HCT116 (cell line): Measurements from ENCODE around the gene IFIT5. TPM values are rescaled to one million over a fixed set of nuclear protein-coding genes. Genes with fewer than 3 reads are reported as not detected.

Experiments used
- ATAC-seq: fragments of 200-7000 bp; cut with Tn5 transposase; 2 replicates; pipeline ENCODE4 v1.9.1; 2020; ENCODE audit warnings: mild to moderate bottlenecking, moderate library complexity
- BruUV-seq: library from RNA; stranded (reverse); fragments of 400-500 nt; replicated peaks from 2 replicates; lab custom pipeline; 2021; lab: Mats Ljungman, UMichigan
- CTCF ChIA-PET: fragments of 300-600 bp; sonication (Branson Sonifier 250); formaldehyde crosslinking; loops from one replicate; lab custom pipeline; 2021; ENCODE audit warnings: antibody characterized with exemption; lab: Charles Lee
- POLR2A ChIA-PET: fragments of 300-600, 350-600 bp; sonication (Branson Sonifier 250); formaldehyde crosslinking; loops from one replicate; lab custom pipeline; 2021; ENCODE audit warnings: antibody characterized with exemption; lab: Charles Lee
- RAD21 ChIA-PET, 2 experiments: fragments of 300-600 bp; sonication (Branson Sonifier 250); formaldehyde crosslinking; loops; one replicate each; lab custom pipeline; 2023; ENCODE audit warnings: low total read pairs in 2 of 2; ENCODE audit not compliant: uncharacterized antibody in 2 of 2, unreplicated experiment in 2 of 2, low non-redundant PET in 1 of 2; lab: Charles Lee
- DNase-seq: peaks from one replicate; pipeline ENCODE4 v3.0.0-alpha.2; 2010; ENCODE audit warnings: low read depth, low spot score
- H2AFZ ChIP-seq: fragments of 200-600 bp; shearing (Covaris generic), sonication (generic); 2 replicates; pipeline ENCODE4 v1.6.1; 2017; ENCODE audit warnings: low read depth, mixed run types, mixed read lengths, antibody characterized with exemption, low read length; ENCODE audit not compliant: poor library complexity, severe bottlenecking
- H3K27ac ChIP-seq: 2 replicates; pipeline ENCODE4 v1.5.1; 2012; ENCODE audit warnings: low read depth, low read length
- H3K27me3 ChIP-seq: fragments of 200-600 bp; sonication (generic); 2 replicates; pipeline ENCODE4 v1.6.1; 2016; ENCODE audit warnings: mixed run types, low read length, mixed read lengths; ENCODE audit not compliant: insufficient read depth
- H3K36me3 ChIP-seq, 2 experiments: fragments of 200-500 bp in 1 of 2; fragments of 200-600 bp in 1 of 2; sonication (Bioruptor generic) in 1 of 2; sonication (generic) in 1 of 2; 2 replicates each; pipeline versions ENCODE4 v1.5.1 to v1.6.1; 2014 to 2016; ENCODE audit warnings: low read length in 2 of 2, inconsistent platforms in 1 of 2, mixed read lengths in 1 of 2, mixed run types in 1 of 2; ENCODE audit not compliant: insufficient read depth in 2 of 2, control insufficient read depth in 1 of 2
- H3K4me1 ChIP-seq, 2 experiments: fragments of 200-600 bp in 1 of 2; sonication (generic) in 1 of 2; 2 replicates each; pipeline versions ENCODE4 v1.5.1 to v1.6.1; 2012 to 2017; ENCODE audit warnings: low read length in 2 of 2, inconsistent platforms in 1 of 2, mild to moderate bottlenecking in 1 of 2, mixed read lengths in 1 of 2, mixed run types in 1 of 2, moderate library complexity in 1 of 2; ENCODE audit not compliant: insufficient read depth in 2 of 2, control insufficient read depth in 1 of 2
- H3K4me2 ChIP-seq: fragments of 200-600 bp; sonication (generic); 2 replicates; pipeline ENCODE4 v1.6.1; 2017; ENCODE audit warnings: mixed run types, low read length, mixed read lengths
- H3K4me3 ChIP-seq, 2 experiments: fragments of 200-600 bp in 1 of 2; sonication (generic) in 1 of 2; replicated peaks in 1 of 2; 2 replicates each; pipeline ENCODE4 v1.5.1; 2011 to 2016; ENCODE audit warnings: low read length in 2 of 2, control low read depth in 1 of 2, low read depth in 1 of 2, mild to moderate bottlenecking in 1 of 2, mixed read lengths in 1 of 2, mixed run types in 1 of 2
- H3K79me2 ChIP-seq: fragments of 200-600 bp; sonication (generic); 2 replicates; pipeline ENCODE4 v1.6.1; 2017; ENCODE audit warnings: mild to moderate bottlenecking, mixed run types, low read length, moderate library complexity, mixed read lengths; ENCODE audit not compliant: insufficient read depth
- H3K9ac ChIP-seq: fragments of 200-600 bp; sonication (generic); 2 replicates; pipeline ENCODE4 v1.6.1; 2016; ENCODE audit warnings: low read length, mixed read lengths
- H3K9me2 ChIP-seq: fragments of 200-600 bp; sonication (generic), shearing (Covaris generic); 2 replicates; pipeline ENCODE4 v1.6.1; 2017; ENCODE audit warnings: mixed run types, mild to moderate bottlenecking, moderate library complexity; ENCODE audit not compliant: insufficient read depth
- H3K9me3 ChIP-seq, 2 experiments: fragments of 200-500 bp in 1 of 2; fragments of 200-600 bp in 1 of 2; sonication (Bioruptor generic) in 1 of 2; sonication (generic) in 1 of 2; 2 replicates each; pipeline ENCODE4 v1.6.1; 2014 to 2017; ENCODE audit warnings: low read length in 2 of 2, mixed read lengths in 2 of 2, inconsistent platforms in 1 of 2, low read depth in 1 of 2, mild to moderate bottlenecking in 1 of 2, mixed run types in 1 of 2, moderate library complexity in 1 of 2; ENCODE audit not compliant: control insufficient read depth in 1 of 2, insufficient read depth in 1 of 2
- H4K20me1 ChIP-seq: fragments of 200-600 bp; sonication (generic), shearing (Covaris generic); 2 replicates; pipeline ENCODE4 v1.6.1; 2017; ENCODE audit warnings: mixed run types, mild to moderate bottlenecking, moderate library complexity; ENCODE audit not compliant: insufficient read depth
- CBX3 ChIP-seq: IDR thresholded peaks from 2 replicates; pipeline ENCODE4 v1.6.1; 2012; ENCODE audit warnings: low read depth
- CEBPB ChIP-seq: IDR thresholded peaks from 2 replicates; pipeline ENCODE4 v1.6.1; 2012; ENCODE audit warnings: low read depth
- CTCF ChIP-seq, 3 experiments: fragments of 200-600 bp in 1 of 3; sonication (generic) in 1 of 3; IDR thresholded peaks in 2 of 3; conservative IDR thresholded peaks in 1 of 3; 2 replicates each; pipeline ENCODE4 v1.5.1; 2012 to 2017; ENCODE audit warnings: low read depth in 2 of 3, low read length in 2 of 3, antibody characterized with exemption in 1 of 3, borderline replicate concordance in 1 of 3, control low read depth in 1 of 3, mild to moderate bottlenecking in 1 of 3, mixed read lengths in 1 of 3, mixed run types in 1 of 3, moderate library complexity in 1 of 3; ENCODE audit not compliant: insufficient read depth in 1 of 3
- EGR1 ChIP-seq: IDR thresholded peaks from 2 replicates; pipeline ENCODE4 v1.6.1; 2012; ENCODE audit warnings: low read depth
- ELF1 ChIP-seq: IDR thresholded peaks from 2 replicates; pipeline ENCODE4 v1.6.1; 2012; ENCODE audit warnings: low read depth, borderline replicate concordance
- EZH2phosphoT487 ChIP-seq: fragments of 200-600 bp; IDR thresholded peaks from 2 replicates; pipeline ENCODE4 v1.6.1; 2018; ENCODE audit warnings: antibody characterized with exemption, borderline replicate concordance
- FOSL1 ChIP-seq: IDR thresholded peaks from 2 replicates; pipeline ENCODE4 v1.6.1; 2012; ENCODE audit warnings: low read depth
- JUND ChIP-seq: IDR thresholded peaks from 2 replicates; pipeline ENCODE4 v1.6.1; 2012
- MAX ChIP-seq: IDR thresholded peaks from 2 replicates; pipeline ENCODE4 v1.6.1; 2012
- POLR2A ChIP-seq: IDR thresholded peaks from 2 replicates; pipeline ENCODE4 v1.7.0; 2011; ENCODE audit warnings: borderline replicate concordance; ENCODE audit not compliant: insufficient read depth, insufficient read length; ENCODE audit errors: extremely low read depth
- RAD21 ChIP-seq: IDR thresholded peaks from 2 replicates; pipeline ENCODE4 v1.6.1; 2012; ENCODE audit warnings: low read depth, mild to moderate bottlenecking
- SP1 ChIP-seq: IDR thresholded peaks from 2 replicates; pipeline ENCODE4 v1.6.1; 2012; ENCODE audit warnings: low read depth
- SRF ChIP-seq: IDR thresholded peaks from 2 replicates; pipeline ENCODE4 v1.6.1; 2012; ENCODE audit warnings: low read depth
- TCF7L2 ChIP-seq: IDR thresholded peaks from 2 replicates; pipeline ENCODE4 v1.7.0; 2011; ENCODE audit warnings: borderline replicate concordance, inconsistent platforms; ENCODE audit not compliant: insufficient read depth, insufficient read length; ENCODE audit errors: extremely low read depth
- intact Hi-C: fragments of 100-400 bp; cut with micrococcal nuclease; formaldehyde crosslinking; loops from 2 replicates; pipeline ENCODE4 v1.10.0; 2022
- total RNA-seq: library from RNA; stranded (reverse); gene quantifications from one replicate; pipeline ENCODE4 v1.2.1, GENCODE V29; 2021; ENCODE audit not compliant: unreplicated experiment

IFIT5 gene
- total RNA-seq, 1 experiment from 2014 or later: 11.1 TPM

- no peaks in the 10 kb centered on the region for H3K27me3 ChIP-seq
- POLR2A ChIA-PET: no interaction called here
- DNase-seq (no peak), ATAC-seq (no peak)
- RAD21 ChIA-PET: no interaction called here
- no peak overlapping the region for H3K27ac ChIP-seq
- H3K9me3 ChIP-seq: no peaks in the 10 kb centered on the region
- H3K4me3 ChIP-seq: no peak overlapping the region
- no peak overlapping the region for H3K9ac ChIP-seq
- CTCF ChIA-PET: no interaction called here
- no peaks in the 10 kb centered on the region for H3K4me1 ChIP-seq
- H4K20me1 ChIP-seq: no peaks in the 10 kb centered on the region
- H3K79me2 ChIP-seq: no peaks in the 10 kb centered on the region
- no peaks in the 10 kb centered on the region for H3K36me3 ChIP-seq
- no peaks in the 10 kb centered on the region for H3K9me2 ChIP-seq
- no peak overlapping the region for H3K4me2 ChIP-seq
- no peak for TF ChIP-seq MAX
- TF ChIP-seq ELF1: no peak
- TF ChIP-seq JUND: no peak
- TF ChIP-seq SRF: no peak
- no peak for TF ChIP-seq POLR2A
- no peak for TF ChIP-seq RAD21
- no peak for TF ChIP-seq CEBPB
- no peak for TF ChIP-seq FOSL1
- no peak for TF ChIP-seq CTCF (IDR thresholded peaks at IDR 0.05 in 2 of 3, conservative IDR thresholded peaks at IDR 0.05 in 1 of 3; ENCODE audit: borderline replicate concordance in 1 of 3, insufficient read depth in 1 of 3, low read depth in 2 of 3, low read length in 2 of 3)
- no peak for TF ChIP-seq EGR1
- no peak for TF ChIP-seq EZH2phosphoT487
- TF ChIP-seq TCF7L2: no peak
- no peak for TF ChIP-seq SP1
- no peak for TF ChIP-seq CBX3
- no TSS peak for BruUV-seq
- no peak overlapping the region for H2AFZ ChIP-seq
- intact Hi-C loops: no loop called here
Measured at GRCh38 chr10:89399956-89400355, 14.4 kb upstream of the IFIT5 start.
